ENCODE measurements around the gene ESR2. TPM values are rescaled to one million over a fixed set of nuclear protein-coding genes. Genes with fewer than 3 reads are reported as not detected.
A peak's percentile ranks its signal among the peaks of the same experiment; 100 is the strongest.

The ESR2 gene
- total RNA-seq, 1 donor from 2014 or later, result 0.76 TPM

DNA sequence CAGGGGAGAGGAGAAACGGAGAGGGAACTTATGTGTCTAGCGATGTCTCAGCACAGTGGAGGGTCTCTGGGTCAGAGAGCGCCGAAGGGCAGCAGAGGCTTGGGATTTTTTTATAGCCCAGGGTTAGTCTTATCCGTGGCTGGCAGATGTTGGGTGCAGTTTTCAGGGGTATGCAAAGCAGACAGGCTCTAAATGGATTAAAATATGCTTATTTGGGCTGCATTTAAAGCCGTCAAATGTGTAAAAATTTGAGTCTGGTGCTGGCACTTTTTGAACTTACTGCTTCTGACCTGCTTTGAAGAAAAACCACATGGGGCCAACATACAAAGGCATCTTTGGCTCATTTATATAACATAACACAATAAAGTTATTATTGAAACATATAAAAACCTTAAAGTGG, 178.8 kb downstream of the ESR2 start:
- DNase-seq (ENCODE audit: low spot score), result no peak
- no peak for ATAC-seq
- intact Hi-C loops (cut with DNase I), result no loop called here

GRCh38 chr14:64114796-64115195, 179.4 kb downstream of the ESR2 start:
- ATAC-seq, result no peak
- intact Hi-C loops (cut with DNase I), result no loop called here
- DNase-seq (ENCODE audit: low spot score), result no peak

GRCh38 chr14:64114166-64114565, 180.0 kb downstream of the ESR2 start:
- intact Hi-C loops (cut with DNase I), result no loop called here
- ATAC-seq (peak; percentile 70), DNase-seq (ENCODE audit: low spot score) (no peak)

DNA sequence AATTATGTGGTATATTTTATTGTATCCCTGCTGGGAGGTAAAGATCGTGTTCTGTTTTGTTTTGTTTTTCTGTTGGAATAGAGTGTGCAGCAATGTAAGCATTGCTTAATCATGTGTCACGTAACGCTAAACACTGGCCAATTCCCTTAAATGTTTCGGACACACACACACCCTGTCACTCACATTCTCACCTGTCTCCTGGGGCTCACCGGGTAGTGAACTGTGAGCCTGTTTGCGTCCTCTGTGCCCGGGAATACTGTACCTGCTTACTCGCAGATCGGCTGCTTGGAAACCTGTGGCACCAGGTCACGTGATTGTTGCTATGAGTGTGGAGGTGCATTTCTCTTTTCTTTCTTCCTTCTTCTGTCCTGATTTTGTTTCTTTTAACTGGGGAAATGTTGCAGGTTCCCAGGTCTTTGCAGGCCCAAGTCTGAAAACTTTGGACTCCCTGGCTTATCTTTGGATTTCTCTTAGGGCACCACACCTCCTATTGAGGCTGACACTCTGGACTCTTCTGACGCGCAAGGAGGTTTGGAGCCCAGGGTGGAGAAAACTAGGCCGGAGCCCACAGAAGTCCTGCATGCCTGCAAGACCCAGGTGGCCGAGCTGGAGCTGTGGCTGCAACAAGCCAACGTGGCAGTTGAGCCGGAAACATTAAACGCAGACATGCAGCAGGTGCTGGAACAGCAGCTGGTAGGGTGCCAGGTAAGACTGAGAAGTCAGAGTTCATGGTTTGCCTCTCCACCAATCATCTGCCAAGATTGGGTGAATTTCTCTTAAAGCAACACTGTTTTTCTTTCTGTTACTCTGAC, 181.1 kb downstream of the ESR2 start:
- peak; percentile 64 for ATAC-seq
- no peak for DNase-seq (ENCODE audit: low spot score)
- intact Hi-C loops (cut with DNase I), result no loop called here

GRCh38 chr14:64110802-64111201, 183.4 kb downstream of the ESR2 start:
- intact Hi-C loops (cut with DNase I), result no loop called here
- no peak for ATAC-seq
- DNase-seq (ENCODE audit: low spot score), result no peak

- ATAC-seq (no peak), DNase-seq (ENCODE audit: low spot score) (no peak)
- intact Hi-C loops (cut with DNase I), result no loop called here
Measured at GRCh38 chr14:64109819-64110554, 184.2 kb downstream of the ESR2 start.

- DNase-seq (ENCODE audit: low spot score), result no peak
- intact Hi-C loops (cut with DNase I), result no loop called here
Measured at GRCh38 chr14:64107438-64107837, 186.7 kb downstream of the ESR2 start.

DNA sequence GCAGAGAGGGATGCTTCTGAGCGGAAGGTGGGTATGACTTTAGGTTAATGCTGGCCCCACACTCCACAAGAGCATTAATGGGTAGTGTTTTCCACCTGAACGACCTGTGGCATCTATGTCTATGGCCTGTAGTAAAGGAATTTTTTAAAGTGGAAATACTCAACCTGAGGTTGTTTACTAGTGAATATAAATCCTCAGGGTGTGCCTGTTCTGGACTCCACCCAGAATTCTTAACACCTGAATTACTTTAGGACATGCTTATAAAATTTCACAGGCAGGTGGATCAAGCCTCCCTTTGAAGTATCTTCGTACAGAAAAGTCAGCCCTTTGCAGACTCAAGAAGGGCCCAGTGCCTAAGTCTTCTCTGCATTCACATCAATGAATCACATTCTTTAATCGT, 196.1 kb downstream of the ESR2 start:
- DNase-seq (ENCODE audit: low spot score) (no peak), ATAC-seq (no peak)
- intact Hi-C loops (cut with DNase I), result no loop called here

More at GRCh38 chr14:64107438-64107837, 186.7 kb downstream of the ESR2 start:
- ATAC-seq, result no peak

GRCh38 chr14:64095620-64096019, 198.6 kb downstream of the ESR2 start:
- ATAC-seq (no peak), DNase-seq (ENCODE audit: low spot score) (no peak)
- intact Hi-C loops (cut with DNase I), result no loop called here

- DNase-seq (ENCODE audit: low spot score) (no peak), ATAC-seq (no peak)
- intact Hi-C loops (cut with DNase I), result no loop called here
Measured at GRCh38 chr14:64092940-64093339, 201.2 kb downstream of the ESR2 start.

DNA sequence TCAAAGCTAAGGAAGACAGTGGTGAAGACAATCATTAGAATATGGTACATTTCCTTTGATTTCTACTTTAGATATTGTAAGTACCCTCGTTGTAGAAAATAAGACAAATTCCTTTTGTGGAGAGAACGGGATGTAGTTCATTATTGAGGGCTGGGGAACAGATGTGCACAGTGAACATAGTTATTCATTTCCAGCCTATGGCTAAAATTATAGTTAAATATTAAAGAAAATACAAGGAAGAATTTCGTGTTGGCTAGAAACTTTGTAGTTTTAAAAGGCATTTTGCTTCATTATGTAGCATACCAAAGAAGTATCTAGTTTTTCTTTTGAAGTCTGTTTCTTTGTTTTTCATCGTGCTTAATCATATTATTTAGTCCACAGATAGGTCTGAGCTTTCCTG, 201.8 kb downstream of the ESR2 start:
- DNase-seq (ENCODE audit: low spot score) (no peak), ATAC-seq (no peak)
- intact Hi-C loops (cut with DNase I), result no loop called here

GRCh38 chr14:64091217-64091616, 203.0 kb downstream of the ESR2 start:
- ATAC-seq, result no peak
- intact Hi-C loops (cut with DNase I), result no loop called here
- DNase-seq (ENCODE audit: low spot score), result no peak

GRCh38 chr14:64089920-64090319, 204.3 kb downstream of the ESR2 start:
- DNase-seq (ENCODE audit: low spot score), result no peak
- intact Hi-C loops (cut with DNase I), result no loop called here

GRCh38 chr14:64088647-64088964, 205.6 kb downstream of the ESR2 start:
- intact Hi-C loops (cut with DNase I), result no loop called here
- no peak for DNase-seq (ENCODE audit: low spot score)
- ATAC-seq, result no peak

More at GRCh38 chr14:64089920-64090319, 204.3 kb downstream of the ESR2 start:
- no peak for ATAC-seq

GRCh38 chr14:64082837-64083236, 211.3 kb downstream of the ESR2 start:
- DNase-seq (ENCODE audit: low spot score), result no peak
- peak; percentile 76 for ATAC-seq
- intact Hi-C loops (cut with DNase I), result no loop called here

- intact Hi-C loops (cut with DNase I), result no loop called here
- no peak for ATAC-seq
- DNase-seq (ENCODE audit: low spot score), result no peak
Measured at GRCh38 chr14:64081174-64081746, 212.9 kb downstream of the ESR2 start.

DNA sequence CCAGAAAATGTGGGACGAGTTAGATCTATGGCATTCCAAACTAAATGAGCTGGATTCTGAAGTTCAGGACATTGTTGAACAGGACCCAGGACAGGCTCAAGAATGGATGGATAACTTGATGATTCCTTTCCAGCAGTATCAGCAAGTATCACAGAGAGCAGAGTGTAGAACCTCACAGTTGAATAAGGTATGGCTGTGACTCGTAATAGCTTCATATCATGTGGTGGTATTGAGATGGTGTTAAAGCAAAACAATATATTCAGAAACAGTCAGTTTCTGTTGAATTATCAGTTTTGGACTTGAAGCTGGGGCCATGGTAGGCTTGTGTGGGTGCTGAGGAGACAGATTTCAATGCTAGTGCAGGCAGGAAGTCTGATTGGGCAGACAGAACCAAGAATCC, 213.7 kb downstream of the ESR2 start:
- ATAC-seq (no peak), DNase-seq (ENCODE audit: low spot score) (no peak)
- intact Hi-C loops (cut with DNase I), result no loop called here

DNA sequence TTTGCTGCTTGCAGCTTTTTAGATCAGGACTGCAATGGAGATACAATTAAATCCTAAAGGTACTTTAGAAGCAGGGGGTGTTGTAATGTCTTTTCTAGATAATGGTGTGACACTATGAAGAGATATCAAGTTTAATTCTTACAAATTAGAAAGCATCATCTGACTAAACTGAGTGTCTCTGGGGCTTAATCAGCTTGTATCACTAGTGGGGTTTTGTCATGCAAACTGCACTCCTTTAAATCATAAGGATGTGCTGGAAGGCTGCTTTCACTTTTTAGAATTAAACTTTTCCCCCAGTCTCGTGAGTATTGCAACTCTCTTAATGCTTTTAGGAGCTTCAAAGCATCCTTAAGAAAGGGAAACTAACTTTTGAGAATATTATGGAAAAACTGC, 218.6 kb downstream of the ESR2 start:
- intact Hi-C loops (cut with DNase I), result no loop called here
- DNase-seq (ENCODE audit: low spot score) (no peak), ATAC-seq (no peak)

GRCh38 chr14:64074961-64075612, 219.1 kb downstream of the ESR2 start:
- no peak for ATAC-seq
- DNase-seq (ENCODE audit: low spot score), result no peak
- intact Hi-C loops (cut with DNase I), result no loop called here

Measured in sciatic nerve (tissue), 2 donors.